ENCODE data around the gene PAX8.

The PAX8 gene

GRCh38 chr2:113264713-113265403, 13.9 kb downstream of the PAX8 start:
- no peak for DNase-seq (ENCODE audit: low read depth in 2 of 2)

GRCh38 chr2:113263546-113263945, 15.2 kb downstream of the PAX8 start:
- no peak for DNase-seq (ENCODE audit: low read depth in 2 of 2)

- no peak for DNase-seq (ENCODE audit: low read depth in 2 of 2)
These were observed 17.7 kb downstream of the PAX8 start for GRCh38 chr2:113260991-113261390.

- DNase-seq (ENCODE audit: low read depth in 2 of 2), result no peak
These were observed 20.1 kb downstream of the PAX8 start for GRCh38 chr2:113258471-113259147.

GRCh38 chr2:113257516-113258264, 21.0 kb downstream of the PAX8 start:
- DNase-seq (ENCODE audit: low read depth in 2 of 2), result no peak

- DNase-seq (ENCODE audit: low read depth in 2 of 2), result no peak
These were observed 23.3 kb downstream of the PAX8 start for GRCh38 chr2:113255140-113256070.

- DNase-seq (ENCODE audit: low read depth in 2 of 2), result no peak
These were observed 25.3 kb downstream of the PAX8 start for GRCh38 chr2:113253453-113253852.

- no peak for DNase-seq (ENCODE audit: low read depth in 2 of 2)
These were observed 26.6 kb downstream of the PAX8 start for GRCh38 chr2:113252047-113252590.

GRCh38 chr2:113251118-113251517, 27.6 kb downstream of the PAX8 start:
- peak in 1 of 2 donors; percentile 15 for DNase-seq (ENCODE audit: low read depth in 2 of 2)

GRCh38 chr2:113248997-113249770, 29.5 kb downstream of the PAX8 start:
- peak; percentile 50 to 62 for DNase-seq (ENCODE audit: low read depth in 2 of 2)

GRCh38 chr2:113246606-113247005, 32.1 kb downstream of the PAX8 start:
- no peak for DNase-seq (ENCODE audit: low read depth in 2 of 2)

GRCh38 chr2:113245276-113245711, 33.4 kb downstream of the PAX8 start:
- no peak for DNase-seq (ENCODE audit: low read depth in 2 of 2)

GRCh38 chr2:113242327-113242726, 36.4 kb downstream of the PAX8 start:
- DNase-seq (ENCODE audit: low read depth in 2 of 2), result no peak

- peak; percentile 49 to 56 for DNase-seq (ENCODE audit: low read depth in 2 of 2)
These were observed 37.5 kb downstream of the PAX8 start for GRCh38 chr2:113240915-113241911.

- no peak for DNase-seq (ENCODE audit: low read depth in 2 of 2)
These were observed 38.4 kb downstream of the PAX8 start for GRCh38 chr2:113240150-113240914.

GRCh38 chr2:113238871-113239839, 39.6 kb downstream of the PAX8 start:
- DNase-seq (ENCODE audit: low read depth in 2 of 2), result no peak

- DNase-seq (ENCODE audit: low read depth in 2 of 2), result no peak
These were observed 41.0 kb downstream of the PAX8 start for GRCh38 chr2:113237604-113238160.

All from stimulated activated CD8-positive, alpha-beta memory T cell treated with anti-CD3 and anti-CD28 coated beads, Interleukin-2, amount 100 ng/mL, for 48 hours (primary cell).